Measurements from ENCODE around the gene NOL4L. TPM values are rescaled to one million over a fixed set of nuclear protein-coding genes. Genes with fewer than 3 reads are reported as not detected.

Gene NOL4L
- total and polyA plus RNA-seq, 2 experiments from 2014 or later, result 38.8 to 39.2 TPM

DNA sequence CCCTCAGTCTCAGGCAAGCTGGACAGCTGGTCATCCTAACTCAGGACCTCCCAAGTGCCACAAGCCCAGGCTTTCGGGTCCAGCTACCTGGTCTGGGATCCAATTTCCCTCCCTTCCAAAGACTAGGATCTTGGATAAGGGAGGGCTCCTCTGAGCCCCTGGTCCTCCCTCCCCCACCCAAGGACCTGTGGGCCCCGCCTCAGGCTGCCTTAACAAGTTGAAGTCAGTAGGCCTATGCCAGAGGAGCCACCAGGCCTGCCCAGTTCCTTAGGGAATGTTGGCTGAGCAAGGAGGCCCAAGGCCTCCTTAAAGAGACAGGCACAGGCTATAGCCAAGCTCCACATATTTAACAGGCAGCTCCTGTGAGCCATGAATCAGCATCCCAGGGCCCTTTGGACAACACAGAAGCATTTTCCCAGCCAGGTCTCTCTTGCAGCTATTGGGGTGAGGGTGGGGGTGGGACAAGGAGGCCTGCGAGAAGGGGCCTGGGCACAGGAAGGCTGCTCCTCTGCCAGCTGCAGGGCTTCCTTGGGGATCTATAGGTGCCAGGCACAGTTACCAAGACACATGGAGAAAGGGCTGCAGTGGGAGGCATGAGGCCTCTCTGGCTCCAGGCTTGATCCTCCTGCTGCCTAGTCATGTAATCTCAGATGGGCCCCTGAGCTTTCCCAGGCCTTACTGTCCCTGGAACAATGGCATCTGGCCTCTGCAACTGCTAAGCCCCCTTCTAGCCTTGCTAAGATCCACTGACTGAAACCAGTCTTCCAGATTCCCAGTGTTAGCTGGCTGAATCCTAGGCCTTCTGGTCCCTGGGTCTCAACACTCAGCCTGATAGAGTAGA is 27.4 kb upstream of the NOL4L start:
- no peaks in the 10 kb centered on the region; the same call in 2 of the 3 replicates for H3K9me3 Mint-ChIP-seq
- peaks cover 11% of the 10 kb centered on the region for H3K9me2 ChIP-seq (ENCODE audit: insufficient read depth)
- 0 out of 2 replicates have a peak, but pooled peaks cover 7% of the 10 kb centered on the region for H3F3A ChIP-seq (replicated peaks; ENCODE audit: low read depth)
- H3K79me2 ChIP-seq (replicated peaks; ENCODE audit: insufficient read depth), result no peaks in the 10 kb centered on the region
- H3K27ac Mint-ChIP-seq, result no peak overlapping the region
- no peak overlapping the region for H2AFZ ChIP-seq
- no peak overlapping the region for H3K4me3 Mint-ChIP-seq
- H3K4me2 ChIP-seq, result no peak overlapping the region
- ATAC-seq (no peak), DNase-seq (ENCODE audit: low spot score) (no peak)
- peaks cover 11% of the 10 kb centered on the region; the same call in 1 of the 2 replicates for H3K4me1 ChIP-seq (ENCODE audit: insufficient read depth)
- H3K4me1 Mint-ChIP-seq, result peaks cover 10% of the 10 kb centered on the region
- H3K4me3 ChIP-seq, result no peak overlapping the region
- no peaks in the 10 kb centered on the region for H3K36me3 ChIP-seq (ENCODE audit: insufficient read depth)
- TF ChIP-seq POLR2AphosphoS5 (IDR thresholded peaks at IDR 0.05; ENCODE audit: low read depth), result no peak
- no peak for TF ChIP-seq ZNF331 (CRISPR knock-in tag; IDR thresholded peaks at IDR 0.05; ENCODE audit: low read depth)
- TF ChIP-seq, protein P1, sequence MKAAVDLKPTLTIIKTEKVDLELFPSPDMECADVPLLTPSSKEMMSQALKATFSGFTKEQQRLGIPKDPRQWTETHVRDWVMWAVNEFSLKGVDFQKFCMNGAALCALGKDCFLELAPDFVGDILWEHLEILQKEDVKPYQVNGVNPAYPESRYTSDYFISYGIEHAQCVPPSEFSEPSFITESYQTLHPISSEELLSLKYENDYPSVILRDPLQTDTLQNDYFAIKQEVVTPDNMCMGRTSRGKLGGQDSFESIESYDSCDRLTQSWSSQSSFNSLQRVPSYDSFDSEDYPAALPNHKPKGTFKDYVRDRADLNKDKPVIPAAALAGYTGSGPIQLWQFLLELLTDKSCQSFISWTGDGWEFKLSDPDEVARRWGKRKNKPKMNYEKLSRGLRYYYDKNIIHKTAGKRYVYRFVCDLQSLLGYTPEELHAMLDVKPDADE (IDR thresholded peaks at IDR 0.05), result no peak
- no peak for TF ChIP-seq STAT1 (IDR thresholded peaks at IDR 0.05; ENCODE audit: unreplicated experiment)
- TF ChIP-seq, protein P2, sequence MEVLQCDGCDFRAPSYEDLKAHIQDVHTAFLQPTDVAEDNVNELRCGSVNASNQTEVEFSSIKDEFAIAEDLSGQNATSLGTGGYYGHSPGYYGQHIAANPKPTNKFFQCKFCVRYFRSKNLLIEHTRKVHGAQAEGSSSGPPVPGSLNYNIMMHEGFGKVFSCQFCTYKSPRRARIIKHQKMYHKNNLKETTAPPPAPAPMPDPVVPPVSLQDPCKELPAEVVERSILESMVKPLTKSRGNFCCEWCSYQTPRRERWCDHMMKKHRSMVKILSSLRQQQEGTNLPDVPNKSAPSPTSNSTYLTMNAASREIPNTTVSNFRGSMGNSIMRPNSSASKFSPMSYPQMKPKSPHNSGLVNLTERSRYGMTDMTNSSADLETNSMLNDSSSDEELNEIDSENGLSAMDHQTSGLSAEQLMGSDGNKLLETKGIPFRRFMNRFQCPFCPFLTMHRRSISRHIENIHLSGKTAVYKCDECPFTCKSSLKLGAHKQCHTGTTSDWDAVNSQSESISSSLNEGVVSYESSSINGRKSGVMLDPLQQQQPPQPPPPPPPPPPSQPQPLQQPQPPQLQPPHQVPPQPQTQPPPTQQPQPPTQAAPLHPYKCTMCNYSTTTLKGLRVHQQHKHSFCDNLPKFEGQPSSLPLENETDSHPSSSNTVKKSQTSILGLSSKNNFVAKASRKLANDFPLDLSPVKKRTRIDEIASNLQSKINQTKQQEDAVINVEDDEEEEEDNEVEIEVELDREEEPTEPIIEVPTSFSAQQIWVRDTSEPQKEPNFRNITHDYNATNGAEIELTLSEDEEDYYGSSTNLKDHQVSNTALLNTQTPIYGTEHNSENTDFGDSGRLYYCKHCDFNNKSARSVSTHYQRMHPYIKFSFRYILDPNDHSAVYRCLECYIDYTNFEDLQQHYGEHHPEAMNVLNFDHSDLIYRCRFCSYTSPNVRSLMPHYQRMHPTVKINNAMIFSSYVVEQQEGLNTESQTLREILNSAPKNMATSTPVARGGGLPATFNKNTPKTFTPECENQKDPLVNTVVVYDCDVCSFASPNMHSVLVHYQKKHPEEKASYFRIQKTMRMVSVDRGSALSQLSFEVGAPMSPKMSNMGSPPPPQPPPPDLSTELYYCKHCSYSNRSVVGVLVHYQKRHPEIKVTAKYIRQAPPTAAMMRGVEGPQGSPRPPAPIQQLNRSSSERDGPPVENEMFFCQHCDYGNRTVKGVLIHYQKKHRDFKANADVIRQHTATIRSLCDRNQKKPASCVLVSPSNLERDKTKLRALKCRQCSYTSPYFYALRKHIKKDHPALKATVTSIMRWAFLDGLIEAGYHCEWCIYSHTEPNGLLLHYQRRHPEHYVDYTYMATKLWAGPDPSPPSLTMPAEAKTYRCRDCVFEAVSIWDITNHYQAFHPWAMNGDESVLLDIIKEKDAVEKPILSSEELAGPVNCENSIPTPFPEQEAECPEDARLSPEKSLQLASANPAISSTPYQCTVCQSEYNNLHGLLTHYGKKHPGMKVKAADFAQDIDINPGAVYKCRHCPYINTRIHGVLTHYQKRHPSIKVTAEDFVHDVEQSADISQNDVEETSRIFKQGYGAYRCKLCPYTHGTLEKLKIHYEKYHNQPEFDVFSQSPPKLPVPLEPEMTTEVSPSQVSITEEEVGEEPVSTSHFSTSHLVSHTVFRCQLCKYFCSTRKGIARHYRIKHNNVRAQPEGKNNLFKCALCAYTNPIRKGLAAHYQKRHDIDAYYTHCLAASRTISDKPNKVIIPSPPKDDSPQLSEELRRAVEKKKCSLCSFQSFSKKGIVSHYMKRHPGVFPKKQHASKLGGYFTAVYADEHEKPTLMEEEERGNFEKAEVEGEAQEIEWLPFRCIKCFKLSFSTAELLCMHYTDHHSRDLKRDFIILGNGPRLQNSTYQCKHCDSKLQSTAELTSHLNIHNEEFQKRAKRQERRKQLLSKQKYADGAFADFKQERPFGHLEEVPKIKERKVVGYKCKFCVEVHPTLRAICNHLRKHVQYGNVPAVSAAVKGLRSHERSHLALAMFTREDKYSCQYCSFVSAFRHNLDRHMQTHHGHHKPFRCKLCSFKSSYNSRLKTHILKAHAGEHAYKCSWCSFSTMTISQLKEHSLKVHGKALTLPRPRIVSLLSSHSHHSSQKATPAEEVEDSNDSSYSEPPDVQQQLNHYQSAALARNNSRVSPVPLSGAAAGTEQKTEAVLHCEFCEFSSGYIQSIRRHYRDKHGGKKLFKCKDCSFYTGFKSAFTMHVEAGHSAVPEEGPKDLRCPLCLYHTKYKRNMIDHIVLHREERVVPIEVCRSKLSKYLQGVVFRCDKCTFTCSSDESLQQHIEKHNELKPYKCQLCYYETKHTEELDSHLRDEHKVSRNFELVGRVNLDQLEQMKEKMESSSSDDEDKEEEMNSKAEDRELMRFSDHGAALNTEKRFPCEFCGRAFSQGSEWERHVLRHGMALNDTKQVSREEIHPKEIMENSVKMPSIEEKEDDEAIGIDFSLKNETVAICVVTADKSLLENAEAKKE (CRISPR knock-in tag; IDR thresholded peaks at IDR 0.05), result no peak
- TF ChIP-seq, protein P3, sequence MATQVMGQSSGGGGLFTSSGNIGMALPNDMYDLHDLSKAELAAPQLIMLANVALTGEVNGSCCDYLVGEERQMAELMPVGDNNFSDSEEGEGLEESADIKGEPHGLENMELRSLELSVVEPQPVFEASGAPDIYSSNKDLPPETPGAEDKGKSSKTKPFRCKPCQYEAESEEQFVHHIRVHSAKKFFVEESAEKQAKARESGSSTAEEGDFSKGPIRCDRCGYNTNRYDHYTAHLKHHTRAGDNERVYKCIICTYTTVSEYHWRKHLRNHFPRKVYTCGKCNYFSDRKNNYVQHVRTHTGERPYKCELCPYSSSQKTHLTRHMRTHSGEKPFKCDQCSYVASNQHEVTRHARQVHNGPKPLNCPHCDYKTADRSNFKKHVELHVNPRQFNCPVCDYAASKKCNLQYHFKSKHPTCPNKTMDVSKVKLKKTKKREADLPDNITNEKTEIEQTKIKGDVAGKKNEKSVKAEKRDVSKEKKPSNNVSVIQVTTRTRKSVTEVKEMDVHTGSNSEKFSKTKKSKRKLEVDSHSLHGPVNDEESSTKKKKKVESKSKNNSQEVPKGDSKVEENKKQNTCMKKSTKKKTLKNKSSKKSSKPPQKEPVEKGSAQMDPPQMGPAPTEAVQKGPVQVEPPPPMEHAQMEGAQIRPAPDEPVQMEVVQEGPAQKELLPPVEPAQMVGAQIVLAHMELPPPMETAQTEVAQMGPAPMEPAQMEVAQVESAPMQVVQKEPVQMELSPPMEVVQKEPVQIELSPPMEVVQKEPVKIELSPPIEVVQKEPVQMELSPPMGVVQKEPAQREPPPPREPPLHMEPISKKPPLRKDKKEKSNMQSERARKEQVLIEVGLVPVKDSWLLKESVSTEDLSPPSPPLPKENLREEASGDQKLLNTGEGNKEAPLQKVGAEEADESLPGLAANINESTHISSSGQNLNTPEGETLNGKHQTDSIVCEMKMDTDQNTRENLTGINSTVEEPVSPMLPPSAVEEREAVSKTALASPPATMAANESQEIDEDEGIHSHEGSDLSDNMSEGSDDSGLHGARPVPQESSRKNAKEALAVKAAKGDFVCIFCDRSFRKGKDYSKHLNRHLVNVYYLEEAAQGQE (IDR thresholded peaks at IDR 0.05; ENCODE audit: unreplicated experiment), result no peak
- TF ChIP-seq ZNF114 (CRISPR knock-in tag; IDR thresholded peaks at IDR 0.05), result no peak
- no peak for TF ChIP-seq CTCF (conservative IDR thresholded peaks at IDR 0.05; ENCODE audit: low read depth in 2 of 2)
- no peak for TF ChIP-seq EZH2phosphoT487 (IDR thresholded peaks at IDR 0.05; ENCODE audit: unreplicated experiment)
- no peak for TF ChIP-seq JUNB (IDR thresholded peaks at IDR 0.05; ENCODE audit: unreplicated experiment)
- TF ChIP-seq EZH2 (IDR thresholded peaks at IDR 0.05; ENCODE audit: low read depth, unreplicated experiment), result no peak
- TF ChIP-seq CREB1 (CRISPR knock-in tag; IDR thresholded peaks at IDR 0.05; ENCODE audit: low read depth), result no peak
- TF ChIP-seq NANOG (IDR thresholded peaks at IDR 0.05; ENCODE audit: borderline replicate concordance), result no peak
- H3K27ac ChIP-seq (ENCODE audit: low read depth), result no peak overlapping the region
- no peaks in the 10 kb centered on the region for H3K36me3 Mint-ChIP-seq (ENCODE audit: low read depth)
- H3K27me3 Mint-ChIP-seq (ENCODE audit: insufficient read depth, low read depth, poor library complexity), result peaks cover 11% of the 10 kb centered on the region
- no peaks in the 10 kb centered on the region for H3K27me3 ChIP-seq (ENCODE audit: insufficient read depth)
- H4K20me1 ChIP-seq (replicated peaks; ENCODE audit: insufficient read depth), result no peaks in the 10 kb centered on the region

Measured in GM23338 (cell line).